Activated CD4-positive, alpha-beta T cell treated with anti-CD3 and anti-CD28 coated beads for 48 hours (primary cell): Measurements from ENCODE around the gene ATP6V0B.

ENCODE experiments used
- DNase-seq: peaks from one replicate; pipeline ENCODE4 v3.0.0-alpha.2; 2020

ATP6V0B gene

GRCh38 chr1:43946236-43947060, 28.3 kb upstream of the ATP6V0B start, which contains the start of gene IPO13:
TSS of gene IPO13 (plus strand) at chr1:43946950. CDS start at chr1:43947601, 651 bp downstream.
- peak; percentile 97 for DNase-seq

GRCh38 chr1:43947061-43947873, 27.5 kb upstream of the ATP6V0B start:
- DNase-seq: peak; percentile 35

- no peak for DNase-seq
Measured at GRCh38 chr1:43947874-43948437, 26.8 kb upstream of the ATP6V0B start.

GRCh38 chr1:43949678-43950077, 25.1 kb upstream of the ATP6V0B start:
- DNase-seq: no peak

DNA sequence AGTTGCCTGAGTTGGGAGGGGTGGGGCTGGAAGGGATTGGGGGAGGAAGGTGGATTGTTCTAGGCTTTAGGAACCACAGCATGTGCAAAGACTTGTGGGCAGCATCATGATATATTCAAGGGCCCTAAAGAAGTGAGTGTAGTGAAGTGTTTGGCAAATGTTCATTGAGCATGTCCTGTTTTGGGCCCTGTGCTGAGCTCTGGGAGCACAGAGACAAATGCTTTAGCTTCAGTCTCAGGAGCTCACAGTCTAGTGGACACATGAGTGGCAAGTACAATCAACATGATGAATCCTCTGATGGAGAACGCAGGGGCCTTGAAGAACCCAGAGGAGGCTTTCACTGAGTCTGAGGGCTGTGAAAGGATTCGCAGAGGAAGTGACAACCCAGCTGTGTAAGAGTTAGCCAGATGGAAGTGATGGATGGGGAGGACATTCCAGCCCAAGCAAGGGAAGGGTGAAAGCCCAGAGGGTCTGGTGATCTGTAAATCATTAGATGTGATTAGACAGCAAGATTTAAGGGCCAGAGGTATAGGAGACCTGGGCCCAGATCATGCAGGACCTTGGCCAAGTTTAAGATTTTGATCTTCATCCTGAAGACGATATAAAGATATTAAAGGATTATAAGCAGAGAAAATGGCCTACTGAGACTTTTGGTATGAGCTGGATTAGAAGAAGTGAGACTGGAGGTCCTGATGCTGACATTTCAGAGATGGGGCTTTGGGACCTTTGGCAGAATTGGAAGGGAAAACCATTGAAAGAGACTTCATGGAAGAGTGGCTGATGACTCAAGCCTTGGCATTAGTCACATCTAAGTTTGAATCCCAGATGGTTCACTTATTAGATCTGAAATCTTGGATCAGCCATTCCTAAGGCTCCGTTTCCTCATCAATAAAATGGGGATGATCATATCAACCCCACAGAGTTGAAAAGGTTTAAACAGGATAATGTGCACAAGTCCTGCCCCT, 23.5 kb upstream of the ATP6V0B start:
- no peak for DNase-seq

- no peak for DNase-seq
Measured at GRCh38 chr1:43952731-43953346, 21.9 kb upstream of the ATP6V0B start.

GRCh38 chr1:43953361-43953760, 21.4 kb upstream of the ATP6V0B start:
- no peak for DNase-seq

GRCh38 chr1:43954036-43954435, 20.7 kb upstream of the ATP6V0B start:
- no peak for DNase-seq

GRCh38 chr1:43956234-43956633, 18.5 kb upstream of the ATP6V0B start:
- no peak for DNase-seq

DNA sequence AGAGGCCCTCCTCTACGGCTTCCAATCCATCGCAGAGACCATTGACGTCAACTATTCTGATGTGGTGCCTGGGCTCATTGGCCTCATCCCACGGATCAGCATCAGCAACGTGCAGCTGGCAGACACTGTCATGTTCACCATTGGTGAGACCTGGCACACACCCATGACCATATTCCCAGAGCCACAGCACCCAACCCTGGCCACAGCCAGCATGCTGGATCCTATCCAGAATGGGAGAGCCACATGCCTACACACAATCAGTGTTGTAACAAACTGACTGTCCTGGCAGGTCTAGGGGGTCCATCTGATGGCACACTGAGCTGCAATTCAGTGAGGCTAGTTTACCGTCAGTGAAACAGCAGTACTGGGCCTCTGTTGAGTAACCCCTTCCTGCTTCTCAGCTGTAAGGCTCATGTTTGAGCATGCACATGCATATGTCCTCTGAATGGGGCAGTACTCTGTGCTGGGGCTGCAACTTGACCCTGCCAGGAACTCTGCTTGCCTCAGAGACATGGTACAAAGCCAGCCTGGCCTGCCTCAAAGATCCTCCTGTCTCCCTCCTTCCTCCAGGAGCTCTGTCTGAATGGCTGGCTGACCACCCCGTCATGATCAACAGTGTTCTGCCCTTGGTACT, 17.2 kb upstream of the ATP6V0B start:
- DNase-seq: no peak

GRCh38 chr1:43958351-43959255, 16.2 kb upstream of the ATP6V0B start:
- no peak for DNase-seq

DNA sequence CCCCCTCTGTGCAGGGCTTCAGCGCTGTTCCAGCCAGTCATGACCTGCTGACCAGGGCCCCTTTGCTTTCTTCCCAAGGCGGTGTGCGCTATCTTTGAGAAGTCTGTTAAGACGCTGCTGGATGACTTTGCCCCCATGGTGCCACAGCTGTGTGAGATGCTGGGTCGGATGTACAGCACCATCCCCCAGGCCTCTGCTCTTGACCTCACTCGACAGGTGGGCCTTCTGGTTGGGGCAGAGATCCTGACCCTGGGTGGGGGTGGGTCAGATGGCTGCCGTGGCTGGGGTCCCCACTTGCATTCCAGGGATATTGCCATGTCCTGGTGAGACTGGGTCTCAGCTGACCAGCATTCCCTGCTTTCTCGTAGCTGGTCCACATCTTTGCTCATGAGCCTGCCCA, 14.0 kb upstream of the ATP6V0B start:
- DNase-seq: no peak

GRCh38 chr1:43961692-43962091, 13.1 kb upstream of the ATP6V0B start:
- no peak for DNase-seq

DNA sequence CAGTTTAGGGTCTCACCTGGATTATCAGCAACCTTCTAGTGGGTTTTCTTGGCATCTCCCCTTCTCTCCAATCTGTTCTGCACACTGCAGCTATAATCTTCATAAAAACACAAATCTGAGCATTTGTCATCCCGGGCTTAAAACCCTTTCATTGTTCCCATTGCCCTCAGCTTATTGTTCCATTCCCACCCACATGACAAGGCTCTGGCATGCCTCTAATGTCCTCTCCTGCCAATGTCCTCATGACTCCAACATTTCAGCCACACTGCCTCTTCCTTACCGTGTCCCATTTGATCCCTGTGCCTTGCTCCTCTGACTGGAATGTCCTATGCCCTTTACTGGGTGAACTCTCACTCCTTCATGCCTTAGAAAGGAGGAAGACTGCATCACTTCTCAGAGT, 12.4 kb upstream of the ATP6V0B start:
- no peak for DNase-seq

DNA sequence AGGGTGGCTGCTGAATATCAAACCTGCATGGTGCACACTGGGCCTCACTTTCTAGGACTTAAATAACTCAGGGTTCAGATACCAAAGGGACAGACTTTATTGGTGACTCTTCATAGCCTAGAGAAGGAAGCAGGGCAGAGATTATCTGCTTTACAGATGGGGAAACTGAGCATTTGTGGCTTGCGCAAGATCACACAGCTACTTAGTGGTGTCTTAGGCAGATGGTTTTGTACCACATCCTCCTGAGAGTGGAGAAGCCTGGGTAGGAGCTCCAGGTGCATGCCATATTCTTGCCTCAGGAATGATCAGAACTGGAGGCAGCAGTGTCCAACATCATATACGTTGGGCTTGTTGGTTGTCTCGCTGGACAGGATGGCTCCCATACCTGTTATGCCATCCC, 11.8 kb upstream of the ATP6V0B start:
- no peak for DNase-seq

GRCh38 chr1:43963890-43964289, 10.9 kb upstream of the ATP6V0B start:
- no peak for DNase-seq

GRCh38 chr1:43965316-43965715, 9.4 kb upstream of the ATP6V0B start:
- no peak for DNase-seq

GRCh38 chr1:43968348-43968948, 6.3 kb upstream of the ATP6V0B start:
- DNase-seq: peak; percentile 45

GRCh38 chr1:43969416-43969745, 5.4 kb upstream of the ATP6V0B start:
- no peak for DNase-seq
